ENCODE results near the gene KLK11. TPM values are rescaled to one million over a fixed set of nuclear protein-coding genes. Genes with fewer than 3 reads are reported as not detected.
A peak's percentile ranks its signal among the peaks of the same experiment; 100 is the strongest.

The KLK11 gene, protein sequence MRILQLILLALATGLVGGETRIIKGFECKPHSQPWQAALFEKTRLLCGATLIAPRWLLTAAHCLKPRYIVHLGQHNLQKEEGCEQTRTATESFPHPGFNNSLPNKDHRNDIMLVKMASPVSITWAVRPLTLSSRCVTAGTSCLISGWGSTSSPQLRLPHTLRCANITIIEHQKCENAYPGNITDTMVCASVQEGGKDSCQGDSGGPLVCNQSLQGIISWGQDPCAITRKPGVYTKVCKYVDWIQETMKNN
- total RNA-seq, result under 1 TPM; 0.47 to 0.64 TPM
- long read RNA-seq, result 0 reads

DNA sequence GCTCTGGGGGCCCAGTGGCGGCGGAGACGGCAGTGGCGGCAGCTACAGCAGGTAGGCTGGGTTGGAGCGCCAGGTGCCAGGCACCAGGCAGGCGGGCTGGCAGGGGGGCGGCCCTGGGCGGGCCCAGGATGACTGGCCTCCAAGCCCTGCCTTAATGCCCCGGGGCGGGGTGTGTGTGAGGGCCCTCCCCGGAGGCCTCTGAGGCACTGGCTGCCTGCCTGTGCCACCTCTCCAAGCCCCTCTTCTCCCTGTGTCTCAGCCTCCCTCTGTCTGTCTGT, at the start of gene KLK11:
Gene KLK11 (minus strand): TSS at position 63 of the 278 bp plus-strand sequence. CDS start 985 bp downstream, outside the sequence.
- no peak for DNase-seq
- peak; percentile 37 for ATAC-seq
- intact Hi-C loops (cut with DNase I, micrococcal nuclease), result no loop called here

DNA sequence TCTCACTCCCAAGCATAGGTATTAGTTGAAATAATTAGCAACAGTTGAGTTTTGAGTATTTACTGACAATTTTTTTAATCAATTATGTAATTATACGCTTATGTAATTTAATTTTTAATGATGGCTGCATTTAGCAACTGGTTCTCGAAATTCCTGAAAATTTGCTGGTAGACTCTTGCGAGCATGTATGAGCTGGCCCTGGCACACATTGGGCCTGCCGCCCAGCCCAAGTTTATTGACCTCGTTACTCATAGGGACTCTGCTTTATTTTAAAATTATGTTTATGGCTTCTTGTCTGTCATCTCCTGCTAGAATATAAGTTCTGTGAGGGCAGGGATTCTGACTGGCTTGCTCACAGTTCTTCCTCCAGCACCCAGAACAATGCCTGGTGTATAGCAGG, 49.6 kb upstream of the KLK11 start:
- intact Hi-C loops (cut with DNase I, micrococcal nuclease), result no loop called here
- no peak for DNase-seq
- ATAC-seq, result no peak

DNA sequence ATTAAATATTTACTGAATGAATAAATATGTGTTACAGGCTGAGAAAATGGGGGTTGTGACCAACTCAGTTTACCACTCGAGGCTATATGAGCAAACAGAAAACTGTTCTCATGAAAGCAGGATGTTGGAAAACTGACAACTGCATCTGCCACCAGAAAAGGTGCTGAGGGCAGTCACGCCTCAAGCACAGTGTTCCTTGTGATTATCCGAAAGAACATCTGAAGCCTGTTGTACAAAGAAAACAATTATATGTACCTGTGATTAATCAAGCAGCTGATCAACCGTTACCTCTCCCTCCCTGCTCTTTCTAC, 44.6 kb upstream of the KLK11 start:
- ATAC-seq, result no peak
- intact Hi-C loops (cut with DNase I, micrococcal nuclease), result no loop called here

DNA sequence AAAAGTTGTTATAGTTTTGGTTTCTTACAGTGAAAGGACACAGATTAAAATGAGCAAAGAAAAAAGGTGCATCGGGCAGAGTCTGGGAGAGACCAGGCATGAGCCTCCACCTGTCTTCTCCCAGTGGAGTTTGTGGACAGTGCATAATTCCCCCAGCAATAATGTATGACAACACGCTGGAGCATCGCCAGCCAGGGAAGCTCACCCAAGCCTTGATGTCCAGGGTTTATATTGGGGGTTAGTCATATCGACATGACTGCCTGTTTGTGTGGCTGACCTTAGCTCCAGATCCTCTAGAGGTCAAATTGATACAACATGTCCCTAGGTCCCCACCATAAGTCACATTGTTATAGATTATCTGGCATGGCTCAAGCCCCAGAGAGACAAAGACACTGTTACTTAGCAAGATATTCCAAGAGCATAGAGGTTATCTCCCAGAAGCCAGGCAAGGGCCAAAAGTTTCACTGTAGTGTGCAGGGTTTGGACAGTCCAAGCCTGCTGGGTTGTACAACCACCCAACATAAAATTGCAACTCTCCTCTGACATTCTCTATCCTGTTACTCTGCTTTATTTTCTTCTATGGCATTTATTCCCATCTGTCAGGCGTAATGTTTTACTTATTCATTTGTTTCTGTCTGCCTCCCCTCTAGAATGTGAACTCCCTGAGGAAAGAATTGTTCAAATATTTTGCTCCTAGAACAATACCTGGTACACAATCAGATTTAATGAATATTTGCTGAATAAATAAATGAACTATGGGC, 44.1 kb upstream of the KLK11 start:
- ATAC-seq (no peak), DNase-seq (no peak)
- intact Hi-C loops (cut with DNase I, micrococcal nuclease), result no loop called here

More for the DNA sequence above, 44.6 kb upstream of the KLK11 start:
- DNase-seq, result no peak

DNA sequence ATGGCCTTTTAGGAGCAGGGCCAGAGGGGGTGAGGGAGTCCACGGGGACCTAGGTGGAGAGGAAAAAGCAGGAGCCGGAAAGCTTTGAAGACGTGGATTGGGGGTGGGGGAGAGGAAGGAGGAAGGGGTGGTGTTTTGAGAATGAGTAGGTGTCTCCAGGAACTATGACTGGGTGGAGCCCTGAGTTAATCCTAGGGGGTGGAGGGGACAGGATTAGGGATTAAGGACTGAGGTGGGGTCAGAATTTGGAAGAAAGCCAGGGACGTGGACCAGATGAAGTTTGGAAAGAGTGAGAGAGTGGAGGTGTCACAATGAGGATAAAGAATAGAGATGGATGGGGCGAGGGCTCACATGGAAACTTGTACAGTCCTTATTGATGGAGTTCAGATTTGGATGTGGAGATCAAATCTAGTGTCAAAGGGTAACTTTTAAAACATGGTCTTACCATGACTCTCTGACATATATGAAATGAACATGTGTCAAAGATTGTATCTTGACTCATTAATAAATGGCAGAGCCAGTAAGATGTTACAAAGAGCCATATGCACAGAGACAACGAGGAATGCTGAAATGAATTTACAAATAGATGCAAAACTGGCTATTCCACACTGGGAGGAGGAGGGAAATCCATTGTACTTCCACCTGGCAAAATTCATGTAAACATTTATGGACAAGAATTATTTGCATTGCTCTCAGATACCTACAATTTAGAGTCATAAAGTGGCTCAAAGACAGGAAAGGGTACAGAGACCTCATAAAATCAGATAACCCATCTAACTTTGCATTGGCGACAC, 40.2 kb upstream of the KLK11 start:
- intact Hi-C loops (cut with DNase I, micrococcal nuclease), result no loop called here
- DNase-seq (no peak), ATAC-seq (no peak)

DNA sequence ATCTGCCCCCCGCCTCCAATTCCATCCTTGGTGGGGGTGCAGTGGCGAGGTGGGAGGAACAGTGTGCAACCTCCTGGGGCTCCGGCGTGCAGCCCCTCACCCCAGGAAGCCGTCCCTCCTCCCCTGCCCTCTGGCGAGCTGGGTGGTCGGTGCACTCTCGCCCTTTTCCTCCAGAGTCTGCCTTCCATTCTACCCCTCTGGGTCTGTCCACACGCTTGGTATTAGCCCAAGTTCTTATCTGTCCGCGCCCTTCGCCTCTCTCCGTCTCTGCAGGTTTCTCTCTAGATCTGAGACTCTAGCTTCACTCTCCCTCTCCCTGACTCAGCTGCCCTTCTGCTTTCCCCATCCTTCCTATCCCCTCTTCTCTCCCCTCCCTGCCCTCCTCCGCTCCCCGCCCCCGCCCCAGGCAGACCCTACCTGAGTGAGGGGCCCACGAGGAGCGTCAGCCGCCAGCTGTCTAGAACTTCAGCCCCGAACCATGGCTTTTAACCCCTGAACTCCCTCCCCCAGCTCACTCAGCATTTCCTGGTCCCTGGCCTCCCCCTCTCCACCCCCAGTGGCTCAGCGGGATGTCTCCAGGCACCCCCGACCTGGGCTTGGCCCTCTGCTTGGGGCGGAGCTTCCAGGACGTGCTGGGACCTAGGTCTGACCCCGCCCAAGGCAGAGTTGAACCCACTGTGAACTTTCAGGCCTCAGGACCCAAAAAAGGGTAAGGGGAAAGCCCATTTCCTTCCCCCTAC, 39.0 kb upstream of the KLK11 start:
- no peak for DNase-seq
- ATAC-seq, result no peak
- intact Hi-C loops (cut with DNase I, micrococcal nuclease), result no loop called here

DNA sequence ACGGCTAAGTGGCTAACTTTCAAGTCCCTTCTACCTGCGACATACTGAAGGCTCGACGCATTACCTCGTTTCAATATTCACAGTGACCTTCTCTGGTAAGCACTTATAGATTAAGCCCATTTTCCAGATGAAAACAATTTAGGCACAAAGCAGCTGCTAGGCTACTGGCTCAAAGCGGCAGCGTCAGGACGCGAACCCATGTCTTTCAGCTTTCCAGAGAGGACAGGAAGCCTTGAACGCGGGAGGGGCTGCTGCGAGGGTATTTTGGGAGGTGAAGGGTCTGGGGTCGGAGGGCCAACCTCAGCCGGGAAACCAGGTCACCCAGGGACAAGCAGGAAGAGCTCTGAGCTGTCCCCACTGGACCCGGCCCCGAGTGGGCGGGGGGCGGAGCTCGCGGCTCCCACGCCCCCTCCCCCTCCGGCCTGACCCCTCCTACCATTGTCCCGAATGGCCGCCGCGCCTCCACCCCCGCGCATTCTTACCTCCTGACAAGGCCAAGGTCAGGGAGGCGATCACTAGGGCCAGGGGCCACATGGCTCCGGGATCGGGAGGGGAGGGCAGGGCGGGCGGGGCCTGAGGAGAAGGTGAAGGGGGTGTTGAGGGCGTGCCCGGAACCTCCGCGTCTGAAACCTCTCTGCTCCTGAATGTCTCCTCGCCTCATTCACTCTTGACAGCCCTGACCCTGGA, 38.3 kb upstream of the KLK11 start, which contains the start of gene KLK13:
Gene KLK13 (minus strand): TSS at position 559 of the 687 bp plus-strand sequence. CDS start 25 bp downstream, at position 534.
- no peak for DNase-seq
- ATAC-seq, result peak; percentile 12

DNA sequence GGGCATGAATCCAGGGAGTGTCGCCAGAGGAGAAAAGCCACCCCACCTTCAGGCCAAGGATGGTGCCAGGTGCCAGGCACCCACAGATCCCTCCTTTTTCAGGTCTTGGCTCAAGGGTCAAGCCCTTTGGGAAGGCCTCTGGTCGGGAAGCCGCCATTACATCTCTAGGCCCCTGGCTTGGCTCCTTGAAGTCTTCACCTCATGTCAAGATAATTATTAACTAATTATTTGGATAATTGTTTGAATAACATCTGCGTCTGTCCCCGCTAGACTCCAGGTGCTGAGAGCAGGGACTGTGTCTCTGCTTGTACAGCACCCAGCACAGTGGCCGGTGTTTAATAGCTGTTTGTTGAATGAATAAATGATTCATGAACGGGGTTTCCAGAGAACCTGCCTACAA, 37.2 kb upstream of the KLK11 start:
- intact Hi-C loops (cut with DNase I, micrococcal nuclease), result no loop called here
- ATAC-seq (no peak), DNase-seq (no peak)

More for the DNA sequence above, 38.3 kb upstream of the KLK11 start, which contains the start of gene KLK13:
- intact Hi-C loops (cut with DNase I, micrococcal nuclease), result no loop called here

DNA sequence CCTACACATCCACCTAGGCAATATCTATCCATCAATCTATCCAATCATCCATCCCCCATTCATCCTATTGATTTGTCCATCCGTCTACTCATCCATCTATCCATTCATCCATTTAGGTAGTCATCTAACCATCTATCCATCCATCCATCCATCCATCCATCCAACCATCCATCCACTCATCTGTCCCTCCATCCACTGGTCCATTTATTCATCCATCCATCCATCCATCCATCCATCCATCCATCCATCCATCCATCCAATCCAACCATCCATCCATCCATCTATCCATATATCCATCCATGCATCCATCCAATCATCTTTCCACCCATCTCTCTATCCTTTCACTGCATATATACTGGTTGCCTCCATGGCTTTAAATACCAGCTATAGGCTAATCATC, 34.6 kb upstream of the KLK11 start:
- intact Hi-C loops (cut with DNase I, micrococcal nuclease), result no loop called here
- ATAC-seq (no peak), DNase-seq (no peak)

DNA sequence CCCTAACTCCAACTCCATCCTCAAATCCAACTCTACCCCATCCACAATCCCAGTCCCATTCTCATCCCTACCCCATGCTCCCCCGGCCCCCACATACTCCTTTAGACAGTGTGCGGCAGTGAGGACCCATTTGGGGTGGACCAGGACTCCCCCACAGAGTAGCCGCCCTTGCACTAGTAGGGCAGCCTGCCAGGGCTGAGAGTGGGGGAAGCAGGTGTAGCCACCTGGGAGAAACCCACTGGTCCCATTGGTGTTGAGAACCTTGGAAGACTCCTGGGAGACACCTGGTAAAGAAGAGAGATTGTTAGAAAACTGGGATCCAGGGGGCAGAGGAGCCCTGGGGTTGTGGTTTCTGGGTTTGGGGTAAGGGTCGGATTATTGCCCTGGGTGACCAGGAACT, 33.9 kb upstream of the KLK11 start:
- intact Hi-C loops (cut with DNase I, micrococcal nuclease), result no loop called here
- no peak for DNase-seq
- ATAC-seq, result no peak

DNA sequence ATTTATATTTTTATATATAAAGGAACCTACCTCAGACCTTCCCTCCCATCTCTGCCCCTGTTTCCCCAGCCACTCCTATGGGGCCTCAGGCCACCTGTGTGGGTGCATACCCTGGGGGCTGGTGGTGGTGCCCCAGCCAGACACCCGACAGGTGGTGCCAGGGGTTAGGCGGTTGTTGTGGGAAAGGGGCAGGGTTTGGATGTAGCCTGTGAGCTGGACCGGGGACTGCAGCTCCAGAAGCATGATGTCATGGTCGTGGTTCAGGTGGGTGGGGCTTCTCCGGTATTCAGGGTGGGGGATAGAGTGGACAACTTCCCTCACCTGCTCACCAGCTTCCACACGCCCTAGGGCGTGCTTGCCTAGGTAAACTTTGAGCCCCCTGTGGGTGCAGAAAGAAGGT, 33.3 kb upstream of the KLK11 start:
- intact Hi-C loops (cut with DNase I, micrococcal nuclease), result no loop called here
- no peak for DNase-seq
- no peak for ATAC-seq

DNA sequence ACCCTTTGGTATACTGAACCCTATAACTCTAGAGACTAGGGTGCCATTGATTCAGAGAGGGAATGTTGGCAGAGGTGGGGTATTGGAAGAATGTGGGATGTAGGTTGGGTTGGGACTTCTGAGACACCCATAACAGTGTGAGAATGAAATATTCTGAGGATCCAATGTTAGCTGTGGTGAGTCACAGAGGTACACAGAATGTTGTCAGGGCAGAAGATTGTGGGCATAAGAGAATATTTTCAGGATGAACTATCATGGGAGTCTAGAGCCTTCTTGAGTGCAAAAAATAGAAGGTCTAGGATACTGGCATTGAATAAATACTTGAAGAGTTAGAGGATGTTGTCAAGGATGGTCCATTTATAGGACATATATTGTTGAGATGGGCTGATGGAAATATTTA, 29.4 kb upstream of the KLK11 start:
- ATAC-seq (no peak), DNase-seq (no peak)
- intact Hi-C loops (cut with DNase I, micrococcal nuclease), result no loop called here

DNA sequence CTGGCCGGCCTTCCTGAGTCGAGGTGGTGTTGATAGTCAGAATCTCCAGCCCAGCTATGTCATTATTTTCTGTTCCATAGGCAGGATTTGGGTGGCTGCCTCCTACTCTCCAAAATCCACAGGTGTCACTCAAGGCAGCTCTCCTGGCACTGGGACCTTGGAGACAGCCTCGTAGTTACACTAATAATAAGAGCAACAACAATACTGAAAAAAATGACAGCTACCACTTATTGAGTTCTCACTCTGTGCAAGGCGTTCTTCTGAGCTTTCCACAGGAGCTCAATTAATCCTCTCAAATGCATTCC, 20.6 kb upstream of the KLK11 start:
- ATAC-seq (no peak), DNase-seq (no peak)
- intact Hi-C loops (cut with DNase I, micrococcal nuclease), result no loop called here

DNA sequence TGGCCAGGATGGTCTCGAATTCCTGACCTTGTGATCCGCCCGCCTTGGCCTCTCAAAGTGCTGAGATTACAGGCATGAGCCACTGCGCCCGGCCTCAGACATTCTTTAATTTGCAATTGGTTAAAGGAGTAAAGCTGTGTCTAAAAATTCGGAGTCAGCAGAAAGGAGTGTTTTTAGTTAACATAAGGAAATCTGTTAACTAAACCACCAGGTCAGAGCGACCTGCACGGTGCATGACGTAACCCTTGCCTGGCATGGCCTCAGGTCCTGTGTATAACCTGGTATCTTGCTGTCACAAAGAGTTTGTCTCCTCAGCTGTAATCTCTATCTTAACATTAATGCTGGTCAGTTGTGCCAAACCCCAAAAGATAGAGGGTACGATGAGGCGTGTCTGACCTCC, 17.9 kb upstream of the KLK11 start:
- intact Hi-C loops (cut with DNase I, micrococcal nuclease), result no loop called here
- DNase-seq (no peak), ATAC-seq (no peak)

DNA sequence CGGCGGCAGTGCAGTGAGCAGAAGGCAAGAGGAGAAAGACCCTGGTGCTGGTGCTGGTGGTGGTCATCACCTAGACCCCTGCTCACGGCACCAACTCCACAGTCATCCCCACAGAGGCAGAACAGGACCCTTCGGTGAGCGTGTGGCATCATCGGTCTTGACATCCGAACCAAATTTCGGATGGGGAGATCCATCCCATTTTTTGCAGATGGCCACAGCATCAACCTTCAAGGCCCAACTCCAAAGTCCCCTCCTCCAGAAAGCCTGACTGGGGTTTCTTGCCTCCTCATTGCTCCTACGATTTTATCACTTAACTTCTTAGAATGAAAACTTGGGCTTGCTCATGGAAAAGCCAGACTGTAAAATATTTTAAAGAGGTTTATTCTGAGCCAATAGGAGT, 17.1 kb upstream of the KLK11 start:
- intact Hi-C loops (cut with DNase I, micrococcal nuclease), result no loop called here
- ATAC-seq (no peak), DNase-seq (no peak)

DNA sequence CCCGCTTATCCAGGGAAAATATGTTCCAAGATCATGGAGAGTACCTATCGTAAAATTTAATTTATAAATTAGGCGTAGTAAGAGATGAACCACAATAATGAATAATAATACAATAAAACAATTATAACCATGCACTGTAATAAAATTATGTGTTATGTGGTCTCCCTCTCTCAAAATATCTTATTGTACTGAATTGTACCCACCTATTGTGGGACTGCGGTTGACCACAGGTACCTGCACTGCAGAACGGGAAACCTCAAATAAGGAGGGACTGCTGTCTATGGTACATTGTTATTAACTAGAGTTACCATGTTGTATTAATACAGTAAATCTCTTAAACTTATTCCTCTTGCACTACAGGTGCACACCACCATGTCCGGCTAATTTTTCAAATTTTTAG, 13.7 kb upstream of the KLK11 start:
- intact Hi-C loops (cut with DNase I, micrococcal nuclease), result no loop called here
- DNase-seq (no peak), ATAC-seq (no peak)

DNA sequence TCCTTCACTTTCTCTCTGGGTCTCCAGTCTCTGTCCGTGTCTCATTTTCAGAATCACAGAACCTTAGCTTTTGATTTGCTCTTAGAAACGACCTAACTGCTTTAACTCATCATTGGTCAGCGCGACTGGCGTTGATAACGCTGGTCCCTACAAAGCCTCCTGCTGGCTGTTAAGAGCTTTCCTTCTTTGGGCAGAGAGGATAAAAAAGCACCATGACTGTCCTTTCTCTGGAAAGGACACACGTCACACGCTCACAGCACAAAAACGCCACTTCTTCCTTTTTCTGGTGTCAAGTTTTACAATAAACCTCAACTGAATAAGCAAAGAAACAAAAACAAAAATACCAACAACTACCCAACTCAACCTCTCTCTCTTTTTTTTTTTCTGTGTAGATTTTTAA, 10.1 kb upstream of the KLK11 start:
- intact Hi-C loops (cut with DNase I, micrococcal nuclease), result no loop called here
- ATAC-seq (no peak), DNase-seq (no peak)

DNA sequence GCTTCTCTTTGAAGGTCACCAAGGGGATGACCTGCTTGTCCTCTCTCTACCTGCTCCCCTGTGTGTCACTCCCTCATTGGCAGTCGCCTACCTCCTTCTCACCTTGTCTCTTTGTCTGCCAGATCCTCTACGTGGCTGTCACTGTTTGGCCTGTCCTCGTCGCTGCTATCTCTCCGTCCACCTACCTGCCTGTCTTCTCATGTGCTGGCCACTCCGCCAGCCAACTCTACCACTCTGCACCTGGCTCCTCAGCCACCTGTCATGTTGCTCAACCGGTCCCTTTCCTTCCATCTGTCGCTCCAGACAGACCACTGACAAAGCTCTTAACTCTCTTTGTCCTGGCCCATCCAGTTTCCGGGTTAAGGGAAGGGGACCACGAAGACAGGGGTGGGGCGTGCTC, 8.3 kb upstream of the KLK11 start, which contains the start of gene KLK12:
Gene KLK12 (minus strand): TSS at position 299 of the 400 bp plus-strand sequence. CDS start 381 bp downstream, outside the sequence.
- intact Hi-C loops (cut with DNase I, micrococcal nuclease), result no loop called here
- peak; percentile 19 for ATAC-seq
- no peak for DNase-seq

DNA sequence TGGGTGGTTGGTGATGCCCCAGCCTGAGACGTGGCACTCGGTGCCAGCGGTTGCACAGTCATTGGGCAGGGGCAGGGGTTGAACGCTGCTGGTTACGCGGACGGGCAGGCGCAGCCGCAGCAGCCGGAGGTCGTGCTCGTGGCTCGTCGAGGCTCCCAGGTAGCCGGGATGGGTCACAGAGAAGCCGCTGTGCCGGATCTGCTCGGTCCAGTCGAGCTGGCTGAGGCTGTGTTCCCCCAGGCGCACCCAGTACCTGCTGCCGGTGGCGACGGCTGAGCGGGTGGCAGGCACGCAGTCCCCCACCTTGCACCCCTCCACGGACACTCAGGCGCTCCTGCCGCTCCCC, 5.4 kb upstream of the KLK11 start:
- DNase-seq (no peak), ATAC-seq (no peak)
- intact Hi-C loops (cut with DNase I, micrococcal nuclease), result no loop called here
